H9 (cell line): ENCODE measurements around the gene RNASEH2B. TPM values are rescaled to one million over a fixed set of nuclear protein-coding genes. Genes with fewer than 3 reads are reported as not detected.

Source experiments
- DNase-seq: peaks from one replicate; pipeline ENCODE4 v3.0.0-alpha.2; 2017
- H2AFZ ChIP-seq: one replicate; pipeline ENCODE4 v1.6.1; 2013; ENCODE audit warnings: mild to moderate bottlenecking, low read length, control low read depth, moderate library complexity
- H2AK5ac ChIP-seq: 2 replicates; pipeline ENCODE4 v1.6.1; 2013; ENCODE audit warnings: low read length, control low read depth, mixed read lengths; ENCODE audit not compliant: insufficient read length
- H2BK120ac ChIP-seq: one replicate; pipeline ENCODE4 v1.6.1; 2013; ENCODE audit warnings: low read depth, mild to moderate bottlenecking, low read length, control low read depth, inconsistent platforms; ENCODE audit not compliant: poor library complexity, severe bottlenecking
- H2BK12ac ChIP-seq: 2 replicates; pipeline ENCODE4 v1.6.1; 2013; ENCODE audit warnings: low read length, control low read depth, mixed read lengths, low read depth; ENCODE audit not compliant: insufficient read length
- H2BK15ac ChIP-seq: 2 replicates; pipeline ENCODE4 v1.6.1; 2013; ENCODE audit warnings: low read depth, low read length, control low read depth
- H2BK20ac ChIP-seq: one replicate; pipeline ENCODE4 v1.6.1; 2013; ENCODE audit warnings: low read depth, mild to moderate bottlenecking, low read length, control low read depth, inconsistent platforms; ENCODE audit not compliant: poor library complexity, severe bottlenecking
- H2BK5ac ChIP-seq: 2 replicates; pipeline ENCODE4 v1.6.1; 2013; ENCODE audit warnings: low read length, control low read depth, mixed read lengths; ENCODE audit not compliant: insufficient read length
- H3K14ac ChIP-seq: 2 replicates; pipeline ENCODE4 v1.6.1; 2013; ENCODE audit warnings: low read length, control low read depth; ENCODE audit not compliant: insufficient read depth
- H3K18ac ChIP-seq: 2 replicates; pipeline ENCODE4 v1.6.1; 2013; ENCODE audit warnings: low read depth, mild to moderate bottlenecking, mixed read lengths, low read length, control low read depth; ENCODE audit not compliant: insufficient read length
- H3K23ac ChIP-seq: 2 replicates; pipeline ENCODE4 v1.6.1; 2013; ENCODE audit warnings: low read length, control low read depth, mixed read lengths, low read depth; ENCODE audit not compliant: insufficient read length
- H3K23me2 ChIP-seq: 2 replicates; pipeline ENCODE4 v1.6.1; 2013; ENCODE audit warnings: low read depth, mild to moderate bottlenecking, mixed read lengths, low read length, control low read depth; ENCODE audit not compliant: insufficient read length, poor library complexity, severe bottlenecking
- H3K27ac ChIP-seq: 2 replicates; pipeline ENCODE4 v1.5.1; 2013; ENCODE audit warnings: low read length, control low read depth, mixed read lengths, low read depth; ENCODE audit not compliant: insufficient read length
- H3K27me3 ChIP-seq: 2 replicates; pipeline ENCODE4 v1.6.1; 2013; ENCODE audit warnings: low read length, control low read depth, inconsistent platforms; ENCODE audit not compliant: insufficient read depth
- H3K4ac ChIP-seq: 2 replicates; pipeline ENCODE4 v1.6.1; 2013; ENCODE audit warnings: low read depth, mild to moderate bottlenecking, control low read depth, inconsistent platforms, low read length, moderate library complexity
- H3K4me1 ChIP-seq: 2 replicates; pipeline ENCODE4 v1.6.1; 2013; ENCODE audit warnings: low read length, control low read depth, inconsistent platforms; ENCODE audit not compliant: insufficient read depth
- H3K4me2 ChIP-seq: 2 replicates; pipeline ENCODE4 v1.6.1; 2013; ENCODE audit warnings: low read length, control low read depth, mixed read lengths; ENCODE audit not compliant: insufficient read length, insufficient read depth
- H3K56ac ChIP-seq: 2 replicates; pipeline ENCODE4 v1.6.1; 2013; ENCODE audit warnings: low read depth, mild to moderate bottlenecking, mixed read lengths, low read length, control low read depth; ENCODE audit not compliant: insufficient read length
- H3K79me1 ChIP-seq: 2 replicates; pipeline ENCODE4 v1.6.1; 2013; ENCODE audit warnings: low read depth, mild to moderate bottlenecking, moderate library complexity, low read length, control low read depth, inconsistent platforms; ENCODE audit not compliant: insufficient read depth, poor library complexity, severe bottlenecking
- H3K79me2 ChIP-seq: 2 replicates; pipeline ENCODE4 v1.6.1; 2013; ENCODE audit warnings: low read length, control low read depth, inconsistent platforms; ENCODE audit not compliant: insufficient read depth
- H3K9ac ChIP-seq: 2 replicates; pipeline ENCODE4 v1.6.1; 2013; ENCODE audit warnings: low read length, control low read depth, mixed read lengths; ENCODE audit not compliant: insufficient read length; ENCODE audit errors: extremely low read depth
- H3K9me3 ChIP-seq: one replicate; pipeline ENCODE4 v1.6.1; 2013; ENCODE audit warnings: low read depth, low read length, inconsistent platforms; ENCODE audit not compliant: control insufficient read depth
- H3T11ph ChIP-seq: one replicate; pipeline ENCODE4 v1.6.1; 2013; ENCODE audit warnings: mild to moderate bottlenecking, low read length, control low read depth, inconsistent platforms
- H4K20me1 ChIP-seq: one replicate; pipeline ENCODE4 v1.6.1; 2013; ENCODE audit not compliant: control insufficient read depth, insufficient read length, insufficient read depth
- H4K5ac ChIP-seq: 2 replicates; pipeline ENCODE4 v1.6.1; 2013; ENCODE audit warnings: low read depth, mild to moderate bottlenecking, mixed read lengths, low read length, control low read depth; ENCODE audit not compliant: insufficient read length
- H4K8ac ChIP-seq: replicated peaks from 2 replicates; pipeline ENCODE4 v1.6.1; 2013; ENCODE audit warnings: low read length, control low read depth, mixed read lengths, low read depth; ENCODE audit not compliant: insufficient read length
- H4K91ac ChIP-seq: 2 replicates; pipeline ENCODE4 v1.6.1; 2013; ENCODE audit warnings: low read depth, mild to moderate bottlenecking, moderate library complexity, mixed read lengths, low read length, control low read depth; ENCODE audit not compliant: insufficient read length
- H3K27ac Mint-ChIP-seq, 3 experiments: 2 replicates in 2 of 3; 3 replicates in 1 of 3; pipeline ENCODE4 v1.8.0; 2020 to 2021; ENCODE audit warnings: mixed read lengths in 3 of 3, mild to moderate bottlenecking in 1 of 3, moderate library complexity in 1 of 3
- H3K27me3 Mint-ChIP-seq: 2 replicates; pipeline ENCODE4 v1.8.0; 2021; ENCODE audit warnings: low read depth, mild to moderate bottlenecking, moderate library complexity, mixed read lengths
- H3K36me3 Mint-ChIP-seq, 3 experiments: 2 replicates in 2 of 3; 3 replicates in 1 of 3; pipeline ENCODE4 v1.8.0; 2020 to 2021; ENCODE audit warnings: low read depth in 3 of 3, mixed read lengths in 3 of 3; ENCODE audit not compliant: insufficient read depth in 1 of 3
- H3K4me1 Mint-ChIP-seq, 2 experiments: 2 replicates each; pipeline ENCODE4 v1.8.0; 2020; ENCODE audit warnings: mixed read lengths in 2 of 2
- H3K4me3 Mint-ChIP-seq, 2 experiments: 2 replicates in 1 of 2; 3 replicates in 1 of 2; pipeline ENCODE4 v1.8.0; 2020 to 2021; ENCODE audit warnings: mild to moderate bottlenecking in 2 of 2, mixed read lengths in 2 of 2, moderate library complexity in 1 of 2
- H3K9me3 Mint-ChIP-seq, 2 experiments: 2 replicates in 1 of 2; 3 replicates in 1 of 2; pipeline ENCODE4 v1.8.0; 2020; ENCODE audit warnings: mild to moderate bottlenecking in 2 of 2, mixed read lengths in 2 of 2, moderate library complexity in 1 of 2
- CTCF ChIP-seq: fragments of 200-600 bp; sonication (generic); conservative IDR thresholded peaks from 3 replicates; pipeline ENCODE4 v1.8.0; 2021; ENCODE audit warnings: antibody characterized with exemption, mild to moderate bottlenecking
- WGBS: extraction: QIAGEN DNeasy Blood & Tissue Kit; methylation state at CpG from one replicate; pipeline ENCODE4 v1.1.7; 2013; ENCODE audit warnings: missing lambda C conversion rate, low lambda C conversion rate, mixed read lengths; ENCODE audit not compliant: insufficient read length; ENCODE audit errors: extremely low coverage; 5-methylcytosine and 5-hydroxymethylcytosine counted together
- total RNA-seq: library from RNA; stranded (reverse); gene quantifications from 2 replicates; pipeline ENCODE4 v1.2.1, GENCODE V29; 2021

RNASEH2B gene
- total RNA-seq, 1 experiment from 2014 or later = 53.9 TPM

- H3K9me3 Mint-ChIP-seq = no peaks in the 10 kb centered on the region
- Histone ChIP-seq H4K20me1 (no peaks in the 10 kb centered on the region), H3K79me1 (no peaks in the 10 kb centered on the region), H3K9ac (no peak overlapping the region), H3K4me2 (no peak overlapping the region), H3K23ac (no peak overlapping the region), H3K27me3 (no peaks in the 10 kb centered on the region), H2BK15ac (no peak overlapping the region), H2BK120ac (no peak overlapping the region), H3K27ac (no peak overlapping the region), H3K4me1 (0 out of 2 replicates have a peak, but pooled peaks cover 2% of the 10 kb centered on the region), H3K14ac (no peak overlapping the region), H4K5ac (no peak overlapping the region), H2BK20ac (no peak overlapping the region), H3K79me2 (no peaks in the 10 kb centered on the region), H4K91ac (no peak overlapping the region), H3K9me3 (no peaks in the 10 kb centered on the region), H4K8ac (no peak overlapping the region), H2AFZ (no peak overlapping the region), H2AK5ac (no peak overlapping the region), H3K4ac (no peak overlapping the region), H3K56ac (no peak overlapping the region), H3K23me2 (no peaks in the 10 kb centered on the region), H2BK12ac (no peak overlapping the region), H2BK5ac (no peak overlapping the region), H3T11ph (no peak overlapping the region), H3K18ac (no peak overlapping the region)
- no peak overlapping the region for H3K4me3 Mint-ChIP-seq
- peaks cover 3% of the 10 kb centered on the region for H3K27me3 Mint-ChIP-seq
- H3K4me1 Mint-ChIP-seq = peaks cover 27 to 28% of the 10 kb centered on the region in 2 experiments
- H3K36me3 Mint-ChIP-seq = no peaks in the 10 kb centered on the region
- no CpG with 5 or more reads among the region's 3 CpGs for WGBS
- DNase-seq = peak; percentile 28
- TF ChIP-seq CTCF = no peak
- no peak overlapping the region for H3K27ac Mint-ChIP-seq
Observed at GRCh38 chr13:51004918-51005460, 95.4 kb downstream of the RNASEH2B start.
